HG02571 (cell line): ENCODE data around the gene ACY1.

Source experiments
- ATAC-seq: cut with Tn5 transposase; IDR thresholded peaks from one replicate; pipeline ENCODE4 v1.9.1; 2021; ENCODE audit warnings: mild to moderate bottlenecking, moderate library complexity; ENCODE audit not compliant: unreplicated experiment

Gene ACY1

GRCh38 chr3:51982838-51983577, at the start of gene ACY1:
TSS of gene ACY1 (plus strand) at chr3:51983535. CDS start at chr3:51984065, 530 bp downstream.
- ATAC-seq = peak; percentile 69

DNA sequence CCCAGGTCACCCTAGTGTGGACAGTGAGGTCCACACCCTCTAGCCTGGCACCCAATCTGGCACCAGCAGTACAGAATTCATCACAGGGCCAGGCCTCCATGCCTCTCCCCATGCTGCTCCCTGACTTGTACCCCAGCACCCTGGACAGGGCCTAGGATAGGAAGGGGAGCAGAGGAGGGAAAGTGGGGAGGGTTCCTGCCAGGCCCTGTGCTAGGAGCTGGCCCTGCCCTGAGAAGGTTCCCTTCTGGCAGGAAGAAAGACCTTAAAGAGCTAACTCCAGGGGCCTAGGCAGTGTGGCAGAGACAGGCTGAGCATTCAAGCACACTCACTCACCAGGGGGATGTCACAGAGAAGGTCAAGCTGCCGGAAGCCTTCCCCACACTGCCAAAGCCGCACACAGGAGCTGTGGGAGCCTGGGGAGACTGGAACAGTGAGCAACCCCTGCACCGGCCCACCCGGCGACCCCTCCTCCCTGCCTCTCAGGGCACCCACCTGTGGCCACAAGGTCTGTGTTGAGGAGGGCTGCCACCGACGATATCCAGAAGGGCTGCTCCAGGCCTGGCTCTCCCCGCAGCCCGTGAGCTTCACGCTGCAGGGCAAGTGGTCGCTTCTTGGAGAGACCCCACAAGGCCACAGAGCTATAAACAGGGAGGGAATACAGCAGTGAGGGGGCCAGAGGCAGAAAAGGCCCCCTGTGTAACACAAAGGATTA, 49.0 kb upstream of the ACY1 start:
- ATAC-seq = no peak

DNA sequence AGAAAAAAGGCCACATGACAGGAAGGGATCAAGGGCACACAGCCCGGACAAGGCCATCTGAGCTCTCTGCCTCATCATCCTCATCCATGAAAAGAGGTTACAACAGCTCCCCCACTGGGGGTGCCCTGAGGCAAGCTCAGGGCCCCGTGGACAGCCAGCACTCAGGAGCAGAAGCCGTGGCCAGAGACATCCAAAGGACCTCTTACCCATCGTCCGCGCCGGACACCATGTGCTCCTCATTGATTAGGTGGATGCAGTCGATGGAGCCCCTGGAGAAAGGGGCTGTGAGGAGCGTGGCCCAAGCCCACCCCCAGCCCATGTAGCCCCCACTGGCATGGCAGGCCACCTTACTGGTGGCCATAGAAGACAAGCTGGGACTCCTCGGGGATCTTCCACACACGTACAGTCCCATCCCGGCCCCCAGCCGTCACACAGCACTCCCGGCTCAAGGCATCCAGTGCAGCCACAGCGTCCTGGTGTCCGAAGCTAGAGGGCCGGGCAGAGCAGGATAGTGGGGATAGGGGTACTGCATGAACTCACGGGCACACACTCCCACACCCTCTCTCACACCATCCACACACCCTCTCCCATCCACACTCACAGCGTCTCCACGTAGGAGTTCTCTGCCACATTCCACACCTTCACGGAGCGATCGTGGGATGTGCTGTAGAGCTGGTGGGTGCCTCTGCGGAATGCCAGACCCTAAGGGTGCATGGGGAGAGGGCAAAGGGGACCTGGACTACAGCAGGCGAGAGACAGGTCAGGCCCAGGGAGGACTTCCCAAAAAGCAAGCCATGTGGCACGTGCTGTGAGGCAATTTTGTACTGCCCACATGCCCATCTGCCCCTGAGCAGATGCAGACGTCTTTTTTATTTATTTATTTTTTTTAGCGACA, 48.1 kb upstream of the ACY1 start:
- no peak for ATAC-seq

GRCh38 chr3:51935886-51936755, 47.2 kb upstream of the ACY1 start:
- no peak for ATAC-seq

- ATAC-seq = no peak
Measured at GRCh38 chr3:51937014-51937413, 46.3 kb upstream of the ACY1 start.

DNA sequence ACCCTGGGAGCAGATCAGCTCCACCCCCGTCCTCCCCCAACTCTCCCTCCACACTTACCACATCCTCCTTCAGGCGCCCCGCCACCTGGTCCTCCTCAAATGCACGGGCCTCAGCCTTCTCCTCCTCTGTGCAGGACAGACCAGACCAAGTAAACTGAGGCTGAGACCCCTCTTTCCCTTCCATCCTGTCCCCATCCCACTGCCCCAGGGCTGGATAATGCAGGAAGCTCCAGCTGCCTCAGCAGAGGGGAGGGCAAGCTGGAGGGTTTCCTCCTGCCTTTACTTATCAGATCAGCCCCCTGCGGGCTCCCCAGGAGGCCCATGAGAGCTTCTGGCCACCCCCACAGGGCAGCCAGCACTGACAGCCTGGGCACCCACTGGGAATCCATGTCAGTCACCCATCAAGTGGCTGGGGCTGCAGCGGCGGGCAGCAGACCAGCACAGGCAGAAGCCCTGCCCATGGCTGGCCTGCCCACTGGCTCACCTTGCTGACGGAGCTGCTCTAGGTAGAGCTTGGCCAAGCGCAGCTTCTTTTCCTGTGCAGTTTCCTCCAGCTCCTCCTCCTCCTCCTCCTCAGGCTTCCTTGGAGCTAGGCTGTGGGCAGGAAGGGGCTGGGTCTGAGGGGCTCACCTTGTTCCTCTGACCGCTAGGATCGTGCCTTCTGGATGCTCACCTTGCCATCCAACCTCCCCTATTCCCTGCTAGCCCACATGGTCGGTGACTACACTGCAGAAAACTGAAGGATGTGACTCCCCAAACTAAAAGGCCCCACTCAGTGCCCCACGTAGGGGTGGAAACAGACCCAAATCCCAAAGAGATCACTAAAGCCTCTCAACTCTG, 45.5 kb upstream of the ACY1 start:
- no peak for ATAC-seq

DNA sequence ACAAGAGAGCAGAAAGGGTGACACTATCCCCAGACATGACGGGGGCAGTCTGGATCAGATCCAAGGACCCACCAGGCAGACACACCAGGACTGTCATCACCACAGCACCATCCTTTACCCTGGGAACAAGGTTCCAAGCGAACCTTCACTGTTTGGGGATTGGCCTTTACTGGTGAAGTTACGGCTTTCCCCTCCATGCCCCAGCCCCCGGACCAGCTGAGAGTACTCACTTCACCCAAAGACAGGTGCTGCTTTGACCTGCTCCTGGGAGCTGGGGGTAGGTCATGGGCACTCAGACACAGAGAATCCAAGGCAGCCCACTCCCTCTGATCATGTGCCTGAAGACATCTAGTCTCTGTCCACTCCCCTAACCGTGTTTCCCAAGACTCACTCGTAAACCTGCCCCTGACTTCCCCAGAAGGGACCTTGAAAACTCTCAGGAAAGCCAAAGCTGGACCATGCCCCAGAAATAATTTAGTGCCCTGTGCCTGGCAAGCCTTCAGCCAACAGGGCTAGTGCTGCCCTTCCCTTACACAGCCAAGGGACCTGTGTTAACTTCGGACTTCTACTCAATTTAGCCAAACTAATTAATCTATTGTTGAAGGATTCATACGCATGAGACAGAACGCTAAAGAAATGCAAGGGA, 44.4 kb upstream of the ACY1 start:
- ATAC-seq = no peak

DNA sequence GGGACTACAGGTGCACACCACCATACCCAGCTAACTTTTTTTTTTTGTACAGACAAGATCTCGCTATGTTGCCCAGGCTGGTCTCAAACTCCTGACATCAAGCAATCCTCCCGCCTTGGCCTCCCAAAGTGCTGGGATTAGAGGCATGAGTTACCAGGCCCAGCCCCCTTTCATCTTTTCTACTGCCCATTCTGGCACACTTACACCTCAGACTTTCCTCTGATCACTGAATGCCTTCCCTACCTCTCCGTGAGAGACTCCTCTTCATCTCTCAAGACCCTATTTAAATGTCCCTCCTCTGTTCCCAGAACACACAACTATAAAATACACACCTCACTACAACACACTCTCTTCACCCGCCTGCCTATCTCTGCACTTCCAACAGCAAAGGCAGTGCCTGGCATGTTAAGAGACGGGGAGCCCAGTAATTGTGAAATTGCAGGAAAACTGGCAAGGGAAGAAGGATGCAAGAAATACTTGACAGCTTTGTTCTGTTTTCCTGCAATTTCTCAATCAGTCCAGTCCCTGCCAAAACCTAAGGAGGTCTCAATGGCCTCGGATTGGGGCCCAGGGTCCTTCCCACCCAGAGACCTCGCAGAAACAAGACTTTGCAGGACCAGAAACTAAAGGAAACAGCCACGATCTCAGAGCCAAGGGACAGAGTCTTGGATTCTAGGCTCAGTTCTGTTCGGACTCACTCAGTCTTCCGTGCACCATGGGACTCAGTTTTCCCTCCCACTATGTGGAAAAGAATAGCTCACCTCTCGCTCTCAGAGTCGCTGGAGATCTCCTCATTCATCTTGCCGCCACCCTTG, 42.5 kb upstream of the ACY1 start:
- no peak for ATAC-seq

DNA sequence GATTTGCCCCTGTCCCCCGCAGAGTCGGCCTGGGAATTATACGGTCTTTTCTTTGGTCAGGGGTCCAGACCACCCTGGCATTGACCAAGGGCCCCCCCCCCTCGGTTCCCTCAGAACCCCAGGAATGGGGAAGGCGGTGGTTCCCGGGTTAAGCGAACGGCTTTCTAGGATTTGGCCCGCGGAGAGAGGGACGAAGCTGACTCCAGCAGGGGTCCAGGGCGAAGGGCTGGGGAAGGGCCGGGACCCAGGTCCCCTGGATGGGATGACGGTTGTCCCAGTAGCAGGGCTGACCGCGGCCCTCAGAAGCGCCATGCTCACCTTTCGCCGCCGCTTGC, 41.9 kb upstream of the ACY1 start:
- no peak for ATAC-seq

- peak; percentile 91 for ATAC-seq
Measured at GRCh38 chr3:51941798-51942602, 41.3 kb upstream of the ACY1 start, which contains the start of the genes PARP3 and RRP9. TSS of gene PARP3 (plus strand) at chr3:51942363. CDS start at chr3:51943356, 993 bp downstream. TSS of gene RRP9 (minus strand) at chr3:51941904. CDS start at chr3:51941867, 37 bp downstream.

DNA sequence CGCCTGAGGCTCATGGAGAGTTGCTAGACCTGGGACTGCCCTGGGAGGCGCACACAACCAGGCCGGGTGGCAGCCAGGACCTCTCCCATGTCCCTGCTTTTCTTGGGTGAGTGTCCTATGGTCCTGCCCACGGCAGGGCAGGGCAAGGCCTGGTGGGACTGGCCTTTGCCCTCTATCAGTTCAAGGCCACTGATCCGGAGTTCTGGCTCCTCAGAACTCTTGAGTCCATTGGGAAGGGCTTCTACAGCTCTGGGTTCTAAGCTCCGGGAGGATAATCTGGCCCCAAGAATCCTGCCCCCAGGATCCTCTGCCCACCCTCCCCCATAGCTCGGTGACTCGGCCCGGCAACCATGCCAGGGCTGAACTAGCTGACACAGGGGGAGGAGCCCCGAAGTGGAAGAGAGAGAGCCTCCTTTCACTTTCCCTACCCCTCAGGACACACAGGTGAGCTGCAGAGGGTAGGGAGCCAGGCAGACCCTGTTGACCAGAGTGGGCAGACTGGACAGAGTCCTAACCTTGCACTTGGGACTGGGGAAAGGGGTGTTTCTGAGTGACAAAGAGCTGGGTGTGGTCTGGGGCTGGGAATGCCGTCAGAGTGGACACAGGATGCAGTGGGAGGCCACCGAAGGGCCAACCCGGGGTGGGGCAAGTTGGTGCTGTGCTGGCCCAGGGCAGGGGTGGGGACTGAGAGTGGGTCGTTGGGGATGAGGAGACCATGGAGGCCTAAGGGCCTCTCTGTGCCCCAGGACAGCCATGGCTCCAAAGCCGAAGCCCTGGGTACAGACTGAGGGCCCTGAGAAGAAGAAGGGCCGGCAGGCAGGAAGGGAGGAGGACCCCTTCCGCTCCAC, 40.5 kb upstream of the ACY1 start:
- ATAC-seq = no peak

DNA sequence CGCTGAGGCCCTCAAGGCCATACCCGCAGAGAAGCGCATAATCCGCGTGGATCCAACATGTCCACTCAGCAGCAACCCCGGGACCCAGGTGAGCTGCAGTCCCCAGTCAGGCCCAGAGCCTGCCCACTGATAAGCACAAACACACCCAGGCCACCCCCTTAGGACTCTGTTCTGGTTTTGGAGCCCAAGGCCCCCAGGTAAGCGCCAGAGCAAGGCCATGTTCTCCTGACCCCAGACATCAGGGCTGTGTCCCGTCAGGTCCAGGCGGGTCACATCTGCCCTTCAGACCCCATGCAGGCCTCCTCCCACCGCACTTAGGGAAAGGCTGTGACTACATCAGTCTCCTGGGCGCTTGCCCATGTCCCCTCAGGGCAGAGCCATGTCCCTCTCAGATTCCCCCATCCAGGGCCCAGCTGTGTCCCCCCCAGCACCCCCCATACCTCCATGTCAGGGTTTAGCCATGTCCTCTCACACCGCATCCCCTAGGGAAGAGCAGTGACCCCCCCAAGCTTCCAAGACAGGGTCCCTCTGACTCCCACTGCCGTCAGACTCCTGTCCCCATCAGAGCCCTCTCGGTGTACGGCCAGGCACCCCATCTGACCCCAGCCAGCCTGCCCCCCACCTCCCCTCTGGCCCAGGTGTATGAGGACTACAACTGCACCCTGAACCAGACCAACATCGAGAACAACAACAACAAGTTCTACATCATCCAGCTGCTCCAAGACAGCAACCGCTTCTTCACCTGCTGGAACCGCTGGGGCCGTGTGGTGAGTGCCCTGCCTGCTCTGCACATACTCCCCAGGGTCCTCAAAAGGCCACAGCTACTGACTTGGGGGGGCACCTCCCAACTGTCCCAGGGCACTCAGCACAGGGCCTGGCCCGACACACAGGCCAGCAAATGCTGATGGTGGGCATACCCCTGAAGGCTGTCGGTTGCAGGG, 39.6 kb upstream of the ACY1 start:
- no peak for ATAC-seq

DNA sequence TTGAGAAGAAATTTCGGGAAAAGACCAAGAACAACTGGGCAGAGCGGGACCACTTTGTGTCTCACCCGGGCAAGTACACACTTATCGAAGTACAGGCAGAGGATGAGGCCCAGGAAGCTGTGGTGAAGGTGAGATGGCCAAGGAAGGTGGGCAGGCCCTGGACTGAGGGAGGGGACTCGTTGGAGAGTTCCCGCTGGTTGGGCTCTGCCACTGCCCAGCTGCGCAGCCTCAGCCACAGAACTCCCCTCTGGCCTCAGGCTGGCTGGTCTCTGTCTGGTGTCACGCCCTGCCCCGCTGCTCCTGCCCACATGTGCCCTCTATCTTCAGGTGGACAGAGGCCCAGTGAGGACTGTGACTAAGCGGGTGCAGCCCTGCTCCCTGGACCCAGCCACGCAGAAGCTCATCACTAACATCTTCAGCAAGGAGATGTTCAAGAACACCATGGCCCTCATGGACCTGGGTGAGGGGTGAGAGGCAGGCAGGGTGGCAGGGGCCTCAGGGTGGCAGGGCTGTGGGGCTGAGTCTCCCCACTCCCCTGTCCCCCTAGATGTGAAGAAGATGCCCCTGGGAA, 38.8 kb upstream of the ACY1 start:
- ATAC-seq = no peak

- no peak for ATAC-seq
Measured at GRCh38 chr3:51945031-51945840, 38.1 kb upstream of the ACY1 start.
